CD4-positive, alpha-beta T cell treated with Interferon alpha-2 for 1 hour (primary cell): ENCODE measurements around the gene SCAI.
A peak's percentile ranks its signal among the peaks of the same experiment; 100 is the strongest.
"Not testable (repeated sequence)": the region's sequence is repeated elsewhere in the genome, so short reads cannot be mapped to it uniquely, and the experiment has no call there.

Experiments used
- DNase-seq, 2 donors: peaks; one replicate each; pipeline ENCODE4 v3.0.0-alpha.2; 2020 to 2022

The SCAI gene

DNA sequence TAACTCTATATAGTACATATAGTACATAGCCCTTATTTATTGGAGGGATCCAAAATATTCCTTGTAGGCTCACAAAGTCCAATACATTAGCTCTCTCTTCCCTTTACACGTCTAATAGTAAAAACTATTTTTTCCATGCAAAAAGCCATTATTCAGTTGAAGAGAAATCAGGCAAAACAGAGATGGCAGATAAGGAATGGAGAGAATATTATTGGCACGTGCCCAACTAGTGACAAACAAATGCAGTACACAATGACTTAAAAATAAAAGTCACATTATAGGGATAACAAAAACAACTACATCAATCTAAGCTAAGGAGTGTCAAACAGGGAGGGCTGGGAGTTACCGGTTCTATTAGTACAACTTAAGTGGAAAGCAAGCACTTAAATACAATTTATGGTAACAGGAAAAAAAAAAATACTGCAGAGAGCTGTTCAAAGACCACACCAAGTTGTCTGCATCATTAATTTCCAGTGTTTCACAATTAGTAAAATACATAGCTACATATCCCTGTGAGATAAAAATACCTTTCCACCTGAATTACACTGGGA is 4.1 kb upstream of the SCAI start:
- no peak for DNase-seq

DNA sequence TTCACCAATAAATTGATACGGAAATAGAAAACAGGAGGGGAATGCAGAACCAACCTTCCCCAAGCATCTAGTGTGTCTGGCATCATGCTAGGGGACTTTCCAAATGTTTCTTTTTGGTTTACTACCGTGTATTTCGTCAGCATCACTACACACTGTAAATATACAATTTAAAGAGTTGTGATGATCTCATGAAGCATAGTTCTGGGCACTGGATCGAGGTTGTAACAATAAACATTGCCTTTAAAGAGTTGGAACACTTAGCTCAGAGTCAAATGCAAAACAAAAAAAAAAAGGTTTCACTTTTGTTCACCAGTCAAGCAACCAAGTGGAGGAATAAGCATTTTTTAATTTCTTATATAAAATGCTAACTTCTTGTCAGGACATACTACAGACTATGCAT is 2.9 kb upstream of the SCAI start:
- DNase-seq: no peak

DNA sequence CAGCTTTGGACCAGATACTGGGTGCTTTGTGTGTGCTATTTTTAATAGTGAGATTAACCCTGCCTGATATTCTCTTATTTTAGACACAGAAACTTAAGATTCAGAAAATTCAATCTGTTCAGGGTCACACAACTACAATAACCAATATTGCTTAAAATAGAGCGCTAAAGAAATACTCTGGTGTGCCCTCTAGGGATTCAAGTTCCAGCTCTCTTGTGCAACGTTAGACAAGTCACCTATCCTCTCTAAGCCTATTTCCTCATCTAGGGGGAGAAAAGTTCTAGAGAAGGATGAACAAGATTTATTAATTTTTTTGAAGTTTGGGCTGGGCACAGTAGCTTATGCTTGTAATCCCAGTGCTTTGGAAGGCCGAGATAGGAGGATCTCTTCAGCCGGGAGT is 2.1 kb upstream of the SCAI start:
- no peak for DNase-seq

DNA sequence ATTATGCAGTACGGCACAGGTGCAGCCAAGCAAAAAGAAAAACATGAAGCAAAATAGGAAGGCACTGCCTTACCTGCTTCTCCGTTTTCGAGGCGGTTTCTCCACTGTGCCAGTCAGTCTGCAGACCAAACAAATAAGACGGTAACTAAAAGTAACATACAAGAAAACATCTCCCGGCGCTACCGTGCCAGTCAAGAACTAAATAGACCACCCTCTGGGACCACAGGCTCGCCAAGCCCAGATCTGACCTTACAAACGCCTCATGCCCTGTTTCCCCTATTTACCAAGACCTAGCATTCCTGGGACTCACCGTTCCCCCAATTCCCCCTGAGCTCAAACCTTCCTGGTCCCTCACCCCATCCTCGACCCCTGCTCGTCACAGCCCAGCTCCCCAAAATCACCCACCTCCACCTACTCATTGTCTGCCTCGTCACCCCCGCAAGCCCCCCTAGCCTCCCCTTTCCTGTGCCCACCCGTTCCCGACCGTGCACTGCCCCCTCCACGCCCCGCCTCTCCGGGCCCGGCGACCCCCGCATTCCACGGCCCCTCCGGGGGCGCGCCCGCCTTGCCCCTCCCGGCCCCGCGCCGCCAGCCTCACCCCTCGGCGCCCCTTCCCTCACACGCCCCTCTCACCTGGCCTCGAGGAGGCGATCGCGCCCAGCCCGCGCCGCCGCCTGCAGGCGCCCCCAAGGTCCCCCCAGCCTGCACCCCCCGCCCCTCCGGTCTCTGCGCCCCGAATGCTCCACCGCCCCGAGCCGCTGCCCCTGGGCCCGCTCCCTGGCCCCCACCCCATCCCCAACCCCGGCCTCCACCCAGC is 560 bp downstream of the SCAI start:
- peak in 1 of 2 donors; percentile 13 for DNase-seq

GRCh38 chr9:125141751-125142150 is 1.6 kb downstream of the SCAI start:
- DNase-seq: no peak

DNA sequence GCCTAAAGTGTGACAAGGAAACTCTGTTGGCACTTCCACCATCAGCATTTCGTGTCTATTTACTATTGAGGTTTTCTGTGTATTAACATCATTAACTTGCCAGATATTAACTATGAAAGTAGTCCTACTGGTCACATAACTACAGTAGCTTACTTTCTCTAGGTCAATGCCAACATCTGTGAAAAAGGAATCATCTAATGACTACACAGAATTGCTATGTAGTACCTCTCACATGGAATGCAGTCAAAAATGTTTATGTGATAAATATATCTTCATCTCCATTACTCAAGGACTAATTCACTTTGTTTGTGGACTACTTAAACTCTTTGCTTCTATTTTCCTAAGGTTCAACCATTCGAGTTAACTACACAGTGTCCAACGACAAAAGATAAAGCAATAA is 2.1 kb downstream of the SCAI start:
- no peak for DNase-seq

GRCh38 chr9:125140576-125140975 is 2.8 kb downstream of the SCAI start:
- DNase-seq: no peak

GRCh38 chr9:125137200-125137599 is 6.1 kb downstream of the SCAI start:
- DNase-seq: no peak

GRCh38 chr9:125134976-125135375 is 8.4 kb downstream of the SCAI start:
- DNase-seq: no peak

DNA sequence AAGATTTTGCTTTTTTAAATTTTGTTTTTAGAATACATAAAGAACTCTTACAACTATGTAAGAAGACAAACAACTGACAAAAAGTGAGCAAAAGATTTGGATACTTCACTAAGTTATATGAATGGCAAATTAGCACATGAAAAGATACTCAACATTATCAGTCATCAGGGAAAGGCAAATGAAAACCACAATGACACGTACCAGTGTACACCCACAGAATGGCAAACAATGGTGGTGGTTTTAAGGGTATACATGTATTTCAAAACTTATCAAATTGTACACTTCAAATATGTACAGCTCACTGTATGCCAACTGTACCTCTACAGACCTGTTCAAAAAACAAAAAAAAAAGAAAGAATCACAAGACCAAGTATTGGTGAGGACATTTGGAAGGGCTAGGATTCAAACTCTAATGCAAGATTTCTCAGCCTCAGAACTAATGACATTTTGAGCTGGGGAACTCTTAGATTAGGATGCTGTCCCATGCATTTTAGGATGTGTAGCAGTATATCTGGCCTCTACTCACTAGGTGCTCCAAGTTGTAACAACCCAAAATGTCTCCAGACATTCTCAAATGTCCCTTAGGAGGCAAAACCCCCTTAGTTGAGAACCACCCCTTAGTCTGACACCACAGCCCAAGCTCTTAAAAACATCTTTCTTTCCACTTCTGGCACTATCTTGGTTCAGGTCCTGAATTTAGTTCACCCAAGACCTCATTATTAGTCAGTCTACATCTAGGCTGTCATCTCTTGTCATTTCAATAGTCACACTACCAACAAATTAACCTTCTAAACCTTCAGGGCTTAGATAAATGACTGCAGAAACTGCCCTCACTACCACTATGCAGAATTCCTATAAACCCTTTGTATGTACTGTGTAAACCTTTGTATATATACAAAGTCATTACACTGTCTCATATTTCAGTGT is 9.7 kb downstream of the SCAI start:
- DNase-seq: no peak

DNA sequence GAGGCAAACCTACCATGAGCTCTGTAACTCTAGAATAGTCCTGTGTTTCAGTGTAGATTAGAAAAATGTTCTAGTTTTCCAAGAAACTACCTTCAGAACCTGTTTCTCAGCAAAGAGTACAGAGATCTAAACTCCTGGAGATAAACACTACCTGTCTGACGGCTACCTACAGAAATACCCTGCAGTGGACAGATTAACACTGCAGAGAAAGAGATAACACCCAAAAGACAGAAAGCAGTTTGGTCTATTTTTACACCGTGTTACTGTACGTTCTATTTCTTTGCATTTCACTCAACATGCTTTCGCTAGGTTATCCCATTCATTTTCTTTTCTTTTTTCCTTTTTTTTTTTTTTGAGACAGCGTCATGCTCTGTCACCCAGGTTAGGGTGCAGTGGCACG is 11.6 kb downstream of the SCAI start:
- DNase-seq: no peak

DNA sequence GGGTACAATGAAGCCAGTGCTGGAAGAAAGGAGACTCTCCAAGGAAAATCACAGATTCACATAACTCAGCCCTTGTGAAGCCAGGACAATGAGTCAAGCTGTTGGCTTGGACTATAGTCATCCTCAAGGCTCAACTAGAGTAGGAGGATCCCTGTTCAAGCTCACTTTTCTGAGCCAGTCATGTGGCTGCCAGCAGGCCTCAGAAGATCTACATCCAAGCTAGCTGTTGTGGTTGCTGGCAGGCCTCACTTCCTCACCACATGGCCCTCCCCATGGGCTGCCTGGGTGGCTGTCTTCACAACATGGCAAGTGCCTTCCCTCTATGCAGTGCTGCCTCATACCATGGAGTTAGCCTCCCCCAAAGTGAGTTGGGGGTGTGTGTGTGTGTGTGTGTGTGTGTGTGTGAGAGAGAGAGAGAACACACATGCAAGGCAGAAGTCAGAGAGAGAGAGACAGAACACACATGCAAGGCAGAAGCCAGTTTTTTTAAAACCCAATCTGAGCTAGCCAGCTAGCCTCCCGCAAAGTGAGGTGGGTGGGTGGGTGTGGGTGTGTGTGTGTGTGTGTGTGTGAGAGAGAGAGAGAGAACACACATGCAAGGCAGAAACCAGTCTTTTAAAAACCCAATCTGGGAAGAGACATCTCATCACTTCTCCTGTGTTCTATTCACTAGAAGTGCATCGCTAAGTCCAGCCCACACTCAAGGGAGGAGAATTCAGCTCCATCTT is 17.1 kb downstream of the SCAI start:
- peak; percentile 80 to 85 for DNase-seq

DNA sequence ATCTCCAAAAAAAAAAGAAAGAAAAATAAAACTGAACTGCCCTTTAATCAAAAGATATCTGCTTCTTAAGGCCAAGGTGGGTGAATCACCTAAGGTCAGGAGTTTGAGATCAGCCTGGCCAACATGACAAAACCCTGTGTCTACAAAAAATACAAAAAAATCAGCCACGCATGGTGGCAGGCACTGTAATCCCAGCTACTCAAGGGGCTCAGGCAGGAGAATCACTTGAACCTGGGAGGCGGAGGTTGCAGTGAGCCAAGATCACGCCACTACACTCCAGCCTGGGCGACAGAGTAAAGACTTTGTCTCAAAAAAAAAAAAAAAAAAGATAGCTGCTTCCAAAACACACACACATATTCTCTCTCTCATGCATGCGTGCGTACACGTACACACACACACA is 17.8 kb downstream of the SCAI start:
- DNase-seq: no peak

DNA sequence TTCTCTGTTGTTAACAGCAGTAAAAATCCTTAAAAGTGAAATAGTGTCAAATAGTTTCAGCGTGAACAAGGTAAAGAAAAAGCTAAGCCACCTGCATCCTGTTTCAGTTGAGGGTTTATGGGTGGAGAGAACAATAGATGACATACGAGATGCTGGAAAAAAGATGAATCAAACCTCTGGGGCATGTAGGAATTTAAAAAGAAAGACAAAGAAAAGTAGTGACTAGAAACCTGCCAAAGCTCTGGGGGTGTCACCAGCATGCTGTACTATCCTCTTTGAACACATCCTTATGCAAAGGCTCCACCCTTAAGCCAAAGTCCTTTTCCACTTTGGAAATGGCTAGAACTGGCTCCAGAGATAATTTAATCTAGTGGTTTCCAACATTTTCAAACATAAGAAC is 22.2 kb downstream of the SCAI start:
- no peak for DNase-seq

- peak in 1 of 2 donors; percentile 33 for DNase-seq
Measured at GRCh38 chr9:125119643-125120286, 23.6 kb downstream of the SCAI start.

- not testable (repeated sequence) for DNase-seq
Measured at GRCh38 chr9:125118696-125119095, 24.6 kb downstream of the SCAI start.

- not testable (repeated sequence) for DNase-seq
Measured at GRCh38 chr9:125114503-125114902, 28.8 kb downstream of the SCAI start.

DNA sequence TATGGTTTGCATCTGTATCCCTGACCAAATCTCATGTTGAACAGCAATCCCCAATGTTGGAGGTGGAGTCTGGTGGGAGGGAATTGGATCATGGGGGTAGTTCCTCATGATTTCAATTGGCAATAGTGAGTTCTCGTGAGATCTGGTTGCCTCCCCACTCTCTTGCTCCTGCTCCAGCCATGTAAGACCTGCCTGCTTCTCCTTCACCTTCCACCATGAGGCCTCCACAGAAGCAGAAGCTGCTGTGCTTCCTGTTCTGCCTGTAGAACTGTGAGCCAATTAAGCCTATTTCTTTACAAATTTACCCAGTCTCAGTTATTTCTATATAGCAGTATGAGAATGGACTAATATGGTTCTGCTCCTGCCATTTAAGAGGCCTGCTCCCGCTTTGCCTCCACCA is 32.9 kb downstream of the SCAI start:
- no peak for DNase-seq

DNA sequence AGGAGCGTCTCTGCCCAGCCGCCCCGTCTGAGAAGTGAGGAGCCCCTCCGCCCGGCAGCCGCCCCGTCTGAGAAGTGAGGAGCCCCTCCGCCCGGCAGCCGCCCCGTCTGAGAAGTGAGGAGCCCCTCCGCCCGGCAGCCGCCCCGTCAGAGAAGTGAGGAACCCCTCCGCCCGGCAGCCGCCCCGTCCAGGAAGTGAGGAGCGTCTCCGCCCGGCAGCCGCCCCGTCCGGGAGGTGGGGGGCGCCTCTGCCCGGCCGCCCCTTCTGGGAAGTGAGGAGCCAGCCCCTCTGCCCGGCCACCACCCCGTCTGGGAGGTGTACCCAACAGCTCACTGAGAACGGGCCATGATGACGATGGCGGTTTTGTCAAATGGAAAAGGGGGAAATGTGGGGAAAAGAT is 34.8 kb downstream of the SCAI start:
- DNase-seq: not testable (repeated sequence)

DNA sequence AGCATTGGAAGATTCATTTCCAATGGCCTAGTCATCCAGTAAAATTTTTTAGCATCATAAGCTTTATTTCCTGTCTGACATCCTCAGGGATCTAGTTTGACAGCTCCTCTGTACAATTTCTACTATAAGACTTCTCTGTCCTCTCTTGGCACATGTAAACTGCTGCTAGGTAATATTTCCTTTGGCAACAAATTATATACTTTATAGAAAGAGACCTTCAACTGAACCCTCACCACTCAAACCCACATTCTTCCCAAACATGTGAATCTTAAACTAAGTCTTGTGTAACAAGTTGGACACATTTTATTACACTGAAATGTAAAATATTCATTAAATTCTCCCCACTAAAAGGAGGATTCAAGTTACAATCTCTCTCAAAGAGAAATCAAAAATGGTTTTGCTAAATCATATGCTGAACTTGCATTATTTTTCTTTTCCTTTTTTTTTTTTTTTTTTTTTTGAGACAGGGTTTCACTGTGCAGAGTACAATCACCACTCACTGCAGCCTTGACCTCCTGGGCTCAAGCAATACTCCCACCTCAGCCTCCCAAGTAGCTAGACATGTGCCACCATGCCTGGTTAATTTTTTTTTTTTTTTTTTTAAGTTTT is 36.9 kb downstream of the SCAI start:
- no peak for DNase-seq

GRCh38 chr9:125103770-125104460 is 39.4 kb downstream of the SCAI start:
- no peak for DNase-seq
